ENCODE results near the gene MVB12B.

Gene MVB12B

GRCh38 chr9:126399251-126399650 is 72.6 kb downstream of the MVB12B start:
- in situ Hi-C loops (cut with HindIII; ENCODE audit: low pct_ligation_motif_present, low sequenced_read_pairs): no loop called here
- peak; percentile 20 for DNase-seq
- no peak for TF ChIP-seq CTCF (IDR thresholded peaks at IDR 0.05; ENCODE audit: low read depth, low read length, missing control alignments)
- no peaks in the 10 kb centered on the region for H3K36me3 ChIP-seq (replicated peaks)
- H3K27ac ChIP-seq: no peak overlapping the region
- H3K4me3 ChIP-seq (ENCODE audit: low read depth, low read length): no peak overlapping the region
- no peaks in the 10 kb centered on the region for H3K27me3 ChIP-seq (replicated peaks)

- in situ Hi-C loops (cut with HindIII; ENCODE audit: low pct_ligation_motif_present, low sequenced_read_pairs): no loop called here
- Histone ChIP-seq H3K27ac (no peak overlapping the region), H3K4me3 (ENCODE audit: low read depth, low read length) (no peak overlapping the region), H3K36me3 (replicated peaks) (no peaks in the 10 kb centered on the region), H3K27me3 (replicated peaks) (no peaks in the 10 kb centered on the region)
- TF ChIP-seq CTCF (IDR thresholded peaks at IDR 0.05; ENCODE audit: low read depth, low read length, missing control alignments): no peak
- DNase-seq: no peak
Observed at GRCh38 chr9:126399789-126400188, 73.2 kb downstream of the MVB12B start.

GRCh38 chr9:126400571-126400970 is 73.9 kb downstream of the MVB12B start:
- Histone ChIP-seq H3K27ac (no peak overlapping the region), H3K4me3 (ENCODE audit: low read depth, low read length) (no peak overlapping the region), H3K27me3 (replicated peaks) (no peaks in the 10 kb centered on the region), H3K36me3 (replicated peaks) (no peaks in the 10 kb centered on the region)
- in situ Hi-C loops (cut with HindIII; ENCODE audit: low pct_ligation_motif_present, low sequenced_read_pairs): no loop called here
- DNase-seq: no peak
- TF ChIP-seq CTCF (IDR thresholded peaks at IDR 0.05; ENCODE audit: low read depth, low read length, missing control alignments): no peak

GRCh38 chr9:126401107-126401506 is 74.5 kb downstream of the MVB12B start:
- no peaks in the 10 kb centered on the region for H3K27me3 ChIP-seq (replicated peaks)
- in situ Hi-C loops (cut with HindIII; ENCODE audit: low pct_ligation_motif_present, low sequenced_read_pairs): no loop called here
- DNase-seq: no peak
- H3K4me3 ChIP-seq (ENCODE audit: low read depth, low read length): no peak overlapping the region
- TF ChIP-seq CTCF (IDR thresholded peaks at IDR 0.05; ENCODE audit: low read depth, low read length, missing control alignments): no peak
- no peak overlapping the region for H3K27ac ChIP-seq
- no peaks in the 10 kb centered on the region for H3K36me3 ChIP-seq (replicated peaks)

GRCh38 chr9:126401581-126401980 is 75.0 kb downstream of the MVB12B start:
- in situ Hi-C loops (cut with HindIII; ENCODE audit: low pct_ligation_motif_present, low sequenced_read_pairs): no loop called here
- no peak for DNase-seq
- no peak for TF ChIP-seq CTCF (IDR thresholded peaks at IDR 0.05; ENCODE audit: low read depth, low read length, missing control alignments)
- Histone ChIP-seq H3K36me3 (replicated peaks) (no peaks in the 10 kb centered on the region), H3K27me3 (replicated peaks) (no peaks in the 10 kb centered on the region), H3K27ac (no peak overlapping the region), H3K4me3 (ENCODE audit: low read depth, low read length) (no peak overlapping the region)

- no peak for TF ChIP-seq CTCF (IDR thresholded peaks at IDR 0.05; ENCODE audit: low read depth, low read length, missing control alignments)
- DNase-seq: no peak
- Histone ChIP-seq H3K4me3 (ENCODE audit: low read depth, low read length) (no peak overlapping the region), H3K36me3 (replicated peaks) (no peaks in the 10 kb centered on the region), H3K27ac (no peak overlapping the region), H3K27me3 (replicated peaks) (no peaks in the 10 kb centered on the region)
- in situ Hi-C loops (cut with HindIII; ENCODE audit: low pct_ligation_motif_present, low sequenced_read_pairs): no loop called here
Observed at GRCh38 chr9:126403397-126403796, 76.8 kb downstream of the MVB12B start.
